ENCODE data around the gene PHF2. TPM values are rescaled to one million over a fixed set of nuclear protein-coding genes. Genes with fewer than 3 reads are reported as not detected.

Gene PHF2
- total and polyA plus RNA-seq, 9 of the 15 experiments (the other 6 are each of a cell fraction or from before 2014, with no cell fraction given), result 0.37 to 14.4 (median 8.1) TPM

- TF ChIP-seq NRF1 (conservative IDR thresholded peaks at IDR 0.05 in 1 of 2, IDR thresholded peaks at IDR 0.05 in 1 of 2) (no peak), POLR2B (IDR thresholded peaks at IDR 0.05; ENCODE audit: low read depth, partially characterized antibody) (peak; percentile 30), DIDO1 (tag; IDR thresholded peaks at IDR 0.05; ENCODE audit: low read depth) (no peak), NUFIP1 (IDR thresholded peaks at IDR 0.05; ENCODE audit: partially characterized antibody) (no peak), ZKSCAN3 (CRISPR knock-in tag; IDR thresholded peaks at IDR 0.05) (no peak), E2F6 (IDR thresholded peaks at IDR 0.05; ENCODE audit: borderline replicate concordance in 1 of 2, extremely low read depth in 1 of 2, insufficient read depth in 1 of 2, insufficient read length in 1 of 2, low read depth in 1 of 2, low read length in 1 of 2, poor library complexity in 1 of 2, severe bottlenecking in 1 of 2) (no peak), ZFPM2 (CRISPR knock-in tag; IDR thresholded peaks at IDR 0.05) (no peak), DNMT1 (IDR thresholded peaks at IDR 0.05) (no peak), ZNF165 (CRISPR knock-in tag; IDR thresholded peaks at IDR 0.05; ENCODE audit: borderline replicate concordance) (no peak), SETDB1 (IDR thresholded peaks at IDR 0.05; ENCODE audit: low read length) (no peak), DDX20 (tag; IDR thresholded peaks at IDR 0.05; ENCODE audit: low read depth) (no peak), PPARD (CRISPR knock-in tag; IDR thresholded peaks at IDR 0.05) (no peak), CBX1 (IDR thresholded peaks at IDR 0.05; ENCODE audit: low read depth) (peak; percentile 23; the same call in 1 of the 2 replicates), CCAR2 (IDR thresholded peaks at IDR 0.05; ENCODE audit: low read depth, low read length) (no peak), ZFP1 (CRISPR knock-in tag; IDR thresholded peaks at IDR 0.05) (no peak), HDAC1 (IDR thresholded peaks at IDR 0.05) (0 out of 4 replicates have a peak, but pooled peaks of 1 of the 2 experiments have one; percentile 41), MBD1 (CRISPR knock-in tag; IDR thresholded peaks at IDR 0.05) (no peak), CBX3 (IDR thresholded peaks at IDR 0.05; ENCODE audit: borderline replicate concordance in 1 of 2, low read length in 2 of 2) (no peak), PCBP1 (IDR thresholded peaks at IDR 0.05; ENCODE audit: low read depth, low read length, poor library complexity, severe bottlenecking) (no peak), BRF1 (IDR thresholded peaks at IDR 0.05; ENCODE audit: borderline replicate concordance, extremely low read depth, insufficient read length) (no peak), CHAMP1 (IDR thresholded peaks at IDR 0.05) (no peak), ZNF583 (CRISPR knock-in tag; IDR thresholded peaks at IDR 0.05) (no peak), KAT7 (CRISPR knock-in tag; IDR thresholded peaks at IDR 0.05; ENCODE audit: borderline replicate concordance) (0 out of 2 replicates have a peak, but pooled peaks have one; percentile 43), MXD1 (CRISPR knock-in tag; IDR thresholded peaks at IDR 0.05; ENCODE audit: borderline replicate concordance, poor library complexity, severe bottlenecking) (no peak)
Observed at GRCh38 chr9:93575796-93576257, 557 bp upstream of the PHF2 start (continued).
